ENCODE data around the gene DOCK2. TPM values are rescaled to one million over a fixed set of nuclear protein-coding genes. Genes with fewer than 3 reads are reported as not detected.

The DOCK2 gene
- total RNA-seq, 1 experiment from 2014 or later = 1.4 TPM

DNA sequence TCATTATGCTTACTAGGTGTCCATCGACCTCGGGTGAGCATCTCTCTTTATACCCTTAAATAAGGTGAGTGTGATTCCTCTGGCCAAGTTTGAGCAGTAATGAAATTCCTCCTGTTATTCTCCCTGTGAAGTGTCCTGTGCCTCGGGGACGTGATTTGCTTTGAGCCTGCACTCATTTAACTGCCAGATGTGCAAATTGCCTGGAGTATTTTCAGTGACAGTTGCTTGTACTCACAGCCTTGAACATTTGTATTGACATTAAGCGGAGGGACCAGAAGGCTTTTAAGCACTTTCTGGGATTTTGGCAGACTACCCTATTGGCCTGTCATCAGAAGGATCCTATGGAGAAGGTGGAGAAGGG lies 126.9 kb downstream of the DOCK2 start:
- no peaks in the 10 kb centered on the region for H3K36me3 ChIP-seq (ENCODE audit: control insufficient read depth, insufficient read depth, low read length)
- ChIA-PET POLR2A (no interaction called here), CTCF (no interaction called here)
- intact Hi-C loops (cut with micrococcal nuclease; ENCODE audit: unreplicated experiment) = no loop called here
- in situ Hi-C loops (cut with HindIII; ENCODE audit: low pct_unique_long_range_greater_than_20kb, low sequenced_read_pairs) = no loop called here
- no peaks in the 10 kb centered on the region for H3K9me3 ChIP-seq (ENCODE audit: control insufficient read depth, insufficient read depth, low read depth, low read length)
- no TSS peak for BruUV-seq (replicated peaks)
- TF ChIP-seq, protein P1, sequence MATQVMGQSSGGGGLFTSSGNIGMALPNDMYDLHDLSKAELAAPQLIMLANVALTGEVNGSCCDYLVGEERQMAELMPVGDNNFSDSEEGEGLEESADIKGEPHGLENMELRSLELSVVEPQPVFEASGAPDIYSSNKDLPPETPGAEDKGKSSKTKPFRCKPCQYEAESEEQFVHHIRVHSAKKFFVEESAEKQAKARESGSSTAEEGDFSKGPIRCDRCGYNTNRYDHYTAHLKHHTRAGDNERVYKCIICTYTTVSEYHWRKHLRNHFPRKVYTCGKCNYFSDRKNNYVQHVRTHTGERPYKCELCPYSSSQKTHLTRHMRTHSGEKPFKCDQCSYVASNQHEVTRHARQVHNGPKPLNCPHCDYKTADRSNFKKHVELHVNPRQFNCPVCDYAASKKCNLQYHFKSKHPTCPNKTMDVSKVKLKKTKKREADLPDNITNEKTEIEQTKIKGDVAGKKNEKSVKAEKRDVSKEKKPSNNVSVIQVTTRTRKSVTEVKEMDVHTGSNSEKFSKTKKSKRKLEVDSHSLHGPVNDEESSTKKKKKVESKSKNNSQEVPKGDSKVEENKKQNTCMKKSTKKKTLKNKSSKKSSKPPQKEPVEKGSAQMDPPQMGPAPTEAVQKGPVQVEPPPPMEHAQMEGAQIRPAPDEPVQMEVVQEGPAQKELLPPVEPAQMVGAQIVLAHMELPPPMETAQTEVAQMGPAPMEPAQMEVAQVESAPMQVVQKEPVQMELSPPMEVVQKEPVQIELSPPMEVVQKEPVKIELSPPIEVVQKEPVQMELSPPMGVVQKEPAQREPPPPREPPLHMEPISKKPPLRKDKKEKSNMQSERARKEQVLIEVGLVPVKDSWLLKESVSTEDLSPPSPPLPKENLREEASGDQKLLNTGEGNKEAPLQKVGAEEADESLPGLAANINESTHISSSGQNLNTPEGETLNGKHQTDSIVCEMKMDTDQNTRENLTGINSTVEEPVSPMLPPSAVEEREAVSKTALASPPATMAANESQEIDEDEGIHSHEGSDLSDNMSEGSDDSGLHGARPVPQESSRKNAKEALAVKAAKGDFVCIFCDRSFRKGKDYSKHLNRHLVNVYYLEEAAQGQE (IDR thresholded peaks at IDR 0.05; ENCODE audit: insufficient read depth in 1 of 2, low read depth in 2 of 2, low read length in 1 of 2) = no peak
- TF ChIP-seq TCF7L2 (IDR thresholded peaks at IDR 0.05; ENCODE audit: low read depth, low read length) (no peak), POLR2AphosphoS5 (IDR thresholded peaks at IDR 0.05; ENCODE audit: low read depth, low read length) (no peak), SIN3A (IDR thresholded peaks at IDR 0.05; ENCODE audit: borderline replicate concordance, insufficient read depth, low read depth, low read length) (no peak)
- TF ChIP-seq, protein P2, sequence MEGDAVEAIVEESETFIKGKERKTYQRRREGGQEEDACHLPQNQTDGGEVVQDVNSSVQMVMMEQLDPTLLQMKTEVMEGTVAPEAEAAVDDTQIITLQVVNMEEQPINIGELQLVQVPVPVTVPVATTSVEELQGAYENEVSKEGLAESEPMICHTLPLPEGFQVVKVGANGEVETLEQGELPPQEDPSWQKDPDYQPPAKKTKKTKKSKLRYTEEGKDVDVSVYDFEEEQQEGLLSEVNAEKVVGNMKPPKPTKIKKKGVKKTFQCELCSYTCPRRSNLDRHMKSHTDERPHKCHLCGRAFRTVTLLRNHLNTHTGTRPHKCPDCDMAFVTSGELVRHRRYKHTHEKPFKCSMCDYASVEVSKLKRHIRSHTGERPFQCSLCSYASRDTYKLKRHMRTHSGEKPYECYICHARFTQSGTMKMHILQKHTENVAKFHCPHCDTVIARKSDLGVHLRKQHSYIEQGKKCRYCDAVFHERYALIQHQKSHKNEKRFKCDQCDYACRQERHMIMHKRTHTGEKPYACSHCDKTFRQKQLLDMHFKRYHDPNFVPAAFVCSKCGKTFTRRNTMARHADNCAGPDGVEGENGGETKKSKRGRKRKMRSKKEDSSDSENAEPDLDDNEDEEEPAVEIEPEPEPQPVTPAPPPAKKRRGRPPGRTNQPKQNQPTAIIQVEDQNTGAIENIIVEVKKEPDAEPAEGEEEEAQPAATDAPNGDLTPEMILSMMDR (IDR thresholded peaks at IDR 0.05) = no peak
- ATAC-seq (no peak), DNase-seq (ENCODE audit: low read depth, low spot score) (no peak)
- no peaks in the 10 kb centered on the region for H3K27me3 ChIP-seq (ENCODE audit: control insufficient read depth, insufficient read depth, low read length)
- H3K27ac ChIP-seq (ENCODE audit: low read length) = no peak overlapping the region
- H3K4me1 ChIP-seq (ENCODE audit: control insufficient read depth, insufficient read depth, low read length) = no peaks in the 10 kb centered on the region; the same call in 1 of the 2 replicates
- H3K4me3 ChIP-seq (ENCODE audit: low read depth in 2 of 2, low read length in 2 of 2) = no peak overlapping the region

DNA sequence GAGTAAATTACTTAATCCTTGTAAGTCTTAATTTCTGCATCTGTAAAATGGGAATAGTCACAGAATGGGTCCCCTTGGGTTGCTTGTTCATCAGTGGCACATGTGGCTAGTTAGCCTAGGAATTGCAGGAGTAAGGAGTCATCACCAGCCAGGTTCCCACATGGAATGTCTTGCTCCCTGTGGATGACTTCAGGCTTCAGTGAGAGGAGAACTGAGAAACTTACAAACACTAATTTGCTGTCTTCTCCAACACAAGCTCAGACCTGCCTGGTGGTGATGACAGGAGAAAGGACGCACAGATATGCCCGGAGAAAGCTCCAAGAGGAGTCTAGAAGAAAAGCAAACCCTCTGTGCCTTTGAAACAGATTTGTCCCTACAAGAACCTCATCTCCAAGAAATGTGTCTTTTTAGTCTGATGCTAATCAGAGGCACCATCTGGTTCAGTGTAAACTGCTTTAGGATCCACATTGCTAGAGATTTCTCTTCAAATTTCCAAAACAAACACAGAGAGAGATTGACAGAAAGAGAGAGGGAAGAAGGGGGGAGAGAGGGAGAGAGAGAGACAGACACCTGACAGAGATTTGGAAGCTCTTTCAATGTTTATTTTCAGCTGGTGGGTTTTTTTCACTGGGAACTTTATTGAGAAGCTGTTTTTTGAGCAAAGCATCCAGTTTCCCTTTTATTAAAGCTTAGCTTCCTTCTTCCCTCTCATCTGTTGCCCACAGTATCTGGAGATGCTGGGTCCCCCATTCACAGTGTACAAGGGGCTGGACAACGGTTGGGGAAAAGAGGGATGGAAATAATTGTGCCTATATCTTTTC lies 128.3 kb downstream of the DOCK2 start:
- in situ Hi-C loops (cut with HindIII; ENCODE audit: low pct_unique_long_range_greater_than_20kb, low sequenced_read_pairs) = no loop called here

More for the DNA sequence above, 128.3 kb downstream of the DOCK2 start:
- no peak overlapping the region for H3K27ac ChIP-seq (ENCODE audit: low read length)
- H3K27me3 ChIP-seq (ENCODE audit: control insufficient read depth, insufficient read depth, low read length) = no peaks in the 10 kb centered on the region
- no TSS peak for BruUV-seq (replicated peaks)
- H3K4me3 ChIP-seq (ENCODE audit: low read depth in 2 of 2, low read length in 2 of 2) = no peak overlapping the region
- ChIA-PET POLR2A (no interaction called here), CTCF (no interaction called here)
- DNase-seq (ENCODE audit: low read depth, low spot score) (no peak), ATAC-seq (no peak)
- H3K4me1 ChIP-seq (ENCODE audit: control insufficient read depth, insufficient read depth, low read length) = no peaks in the 10 kb centered on the region; the same call in 1 of the 2 replicates
- H3K36me3 ChIP-seq (ENCODE audit: control insufficient read depth, insufficient read depth, low read length) = no peaks in the 10 kb centered on the region
- no peaks in the 10 kb centered on the region for H3K9me3 ChIP-seq (ENCODE audit: control insufficient read depth, insufficient read depth, low read depth, low read length)
- TF ChIP-seq SIN3A (IDR thresholded peaks at IDR 0.05; ENCODE audit: borderline replicate concordance, insufficient read depth, low read depth, low read length) (no peak), POLR2AphosphoS5 (IDR thresholded peaks at IDR 0.05; ENCODE audit: low read depth, low read length) (no peak), TCF7L2 (IDR thresholded peaks at IDR 0.05; ENCODE audit: low read depth, low read length) (no peak)
- TF ChIP-seq, protein P1 (IDR thresholded peaks at IDR 0.05; ENCODE audit: insufficient read depth in 1 of 2, low read depth in 2 of 2, low read length in 1 of 2) = no peak
- TF ChIP-seq, protein P2 (IDR thresholded peaks at IDR 0.05) = no peak
- intact Hi-C loops (cut with micrococcal nuclease; ENCODE audit: unreplicated experiment) = no loop called here
